ENCODE data around the gene LPCAT3.

The LPCAT3 gene

DNA sequence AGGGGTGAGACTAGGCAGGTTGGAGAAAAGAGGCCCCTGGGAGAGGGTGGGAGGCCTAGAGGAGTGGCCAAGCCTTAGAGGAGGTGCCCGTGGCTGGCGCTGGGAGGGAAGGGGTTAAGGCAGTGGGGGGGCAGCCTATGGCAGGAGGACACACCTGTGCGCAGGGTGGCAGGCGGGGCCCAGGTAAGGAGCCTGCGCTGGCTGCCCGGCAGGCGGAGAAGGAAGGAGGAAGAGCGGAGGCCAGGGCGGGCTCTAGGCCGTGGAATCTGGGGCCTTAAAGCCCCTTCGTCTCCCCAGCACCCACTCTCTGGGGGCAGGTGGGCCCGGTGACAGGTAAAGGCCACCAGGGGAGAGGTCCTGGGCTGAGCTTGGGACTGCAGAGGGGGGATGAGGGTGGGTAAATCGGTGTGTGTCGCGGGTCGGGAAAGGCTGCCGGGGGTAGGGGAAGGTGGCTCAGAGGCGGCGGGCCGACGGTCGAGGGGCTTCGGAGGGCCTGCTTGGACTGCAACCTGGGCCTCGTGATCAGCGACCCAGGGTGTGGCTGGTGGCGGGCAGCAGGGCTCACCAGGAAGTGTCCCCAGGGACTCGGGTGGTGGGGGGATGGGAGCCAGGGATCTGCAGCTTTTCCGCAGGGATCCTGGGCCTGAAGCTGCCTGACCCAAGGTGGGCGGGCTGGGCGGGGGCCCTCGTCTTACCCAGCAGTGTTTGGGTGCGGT is 55.1 kb downstream of the LPCAT3 start:
- DNase-seq = no peak

DNA sequence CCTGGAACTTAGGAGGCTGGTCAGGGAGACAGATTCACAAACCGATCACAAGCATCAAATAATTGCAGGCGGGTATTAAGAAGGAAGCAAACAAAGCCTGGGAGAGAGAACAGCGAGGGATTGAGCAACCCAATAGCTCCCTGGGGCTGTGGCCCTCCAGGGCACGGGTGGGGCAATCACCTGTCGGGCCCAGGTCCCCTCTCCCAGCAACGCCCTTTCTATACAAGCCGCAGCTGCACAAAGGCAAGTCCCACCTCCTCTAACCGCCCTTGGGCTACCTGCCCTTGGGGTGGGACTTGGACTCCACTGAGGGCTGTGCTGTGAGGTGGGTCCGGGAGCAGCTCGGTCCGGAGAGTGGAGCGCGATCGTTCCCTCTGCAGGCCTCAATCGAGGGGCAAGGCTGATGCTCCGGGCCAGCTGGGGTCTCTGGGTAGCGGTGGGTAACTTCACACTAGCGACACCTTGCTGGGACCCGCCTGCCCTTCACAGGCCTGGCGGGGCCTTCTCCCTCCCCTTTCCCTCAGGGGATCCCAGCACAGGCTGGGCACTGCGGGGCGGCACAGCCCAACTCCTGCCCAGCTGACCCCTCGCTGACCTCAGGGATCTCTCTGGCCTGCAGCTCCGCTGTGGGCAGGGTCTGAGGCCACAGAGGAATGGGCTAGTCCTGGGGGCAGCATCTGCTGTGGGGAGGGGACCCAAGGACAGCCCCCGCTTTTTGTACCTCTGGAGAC is 55.8 kb downstream of the LPCAT3 start:
- no peak for DNase-seq

DNA sequence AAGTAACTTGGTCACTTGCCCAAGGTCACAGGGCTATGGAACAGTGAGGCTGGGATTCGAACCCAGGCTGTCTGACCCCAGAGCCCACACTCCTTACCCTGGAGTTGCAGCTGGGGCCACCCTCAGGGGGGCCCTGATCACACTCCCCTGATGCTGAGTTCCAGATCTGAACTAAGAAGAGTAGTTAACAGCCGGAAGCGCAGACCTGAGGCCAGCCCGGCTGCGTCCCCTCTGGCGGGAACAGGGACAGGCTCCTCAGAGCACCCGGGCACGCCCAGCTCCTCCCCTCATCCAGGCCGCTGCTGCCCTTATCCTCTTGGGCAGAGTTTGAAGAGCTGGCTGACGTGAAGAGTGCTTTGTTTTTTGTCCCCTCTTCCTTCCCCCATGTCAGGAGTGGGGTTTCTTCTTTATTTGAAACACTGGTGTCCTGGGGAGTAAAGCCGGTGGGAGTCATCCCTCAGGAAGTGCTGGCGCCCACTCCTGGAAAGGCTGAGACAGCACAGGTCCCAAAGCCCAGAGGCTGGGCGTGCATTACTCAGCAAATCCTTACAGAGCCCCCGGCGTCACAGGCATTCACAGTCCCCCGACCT is 56.5 kb downstream of the LPCAT3 start:
- DNase-seq = peak in 4 of 14 donors; percentile 12 to 58 (median 18)

DNA sequence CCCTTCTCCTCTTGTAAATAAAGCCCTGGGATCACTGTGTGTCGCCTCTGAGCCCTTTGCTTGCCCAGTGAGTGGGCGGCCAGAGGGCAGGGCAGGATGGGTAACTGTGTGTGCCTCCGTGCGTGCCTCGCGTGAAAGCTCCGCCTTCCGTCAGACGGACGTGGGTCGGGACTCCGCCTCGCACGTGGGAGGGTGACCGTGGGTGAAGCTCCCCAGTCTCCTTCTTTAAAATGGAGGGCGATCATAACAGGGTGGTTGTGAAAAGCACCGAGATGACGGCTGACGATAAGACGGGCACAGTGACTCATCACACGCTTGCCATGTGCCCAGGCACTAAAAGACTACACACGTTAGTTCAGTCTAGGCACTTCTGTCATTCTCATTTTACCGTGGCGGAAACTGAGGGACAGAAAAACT is 57.0 kb downstream of the LPCAT3 start:
- DNase-seq = no peak

DNA sequence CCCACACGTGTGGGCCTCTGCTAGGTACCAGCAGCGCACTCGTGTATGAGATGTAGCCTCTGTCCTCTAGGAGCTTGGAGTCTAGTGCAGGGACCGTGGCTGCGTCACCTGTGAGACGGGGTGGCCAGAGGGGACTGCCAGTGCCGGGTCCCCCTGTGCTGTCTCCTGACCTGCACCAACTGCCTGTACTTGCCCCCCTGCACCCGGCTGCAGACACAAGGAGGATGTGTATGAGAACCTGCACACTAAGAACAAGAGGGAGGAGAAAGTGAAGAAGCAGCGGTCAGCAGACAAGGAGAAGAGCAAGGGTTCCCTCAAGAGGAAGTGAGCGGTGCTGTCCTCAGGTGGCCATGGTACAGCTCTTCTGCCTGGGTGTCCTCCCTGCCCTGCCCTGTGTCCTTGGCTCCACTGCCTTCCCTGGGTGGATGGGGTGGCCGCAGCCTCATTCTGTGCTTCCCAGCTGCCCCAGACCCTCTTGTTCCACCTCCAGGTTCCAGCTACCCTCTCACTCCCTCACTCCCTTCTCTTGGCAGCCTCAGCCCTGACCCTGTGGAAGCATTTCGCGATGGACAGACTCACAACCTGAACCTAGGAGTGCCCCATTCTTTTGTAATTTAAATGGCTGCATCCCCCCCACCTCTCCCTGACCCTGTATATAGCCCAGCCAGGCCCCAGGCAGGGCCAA is 57.5 kb downstream of the LPCAT3 start:
- DNase-seq = no peak

DNA sequence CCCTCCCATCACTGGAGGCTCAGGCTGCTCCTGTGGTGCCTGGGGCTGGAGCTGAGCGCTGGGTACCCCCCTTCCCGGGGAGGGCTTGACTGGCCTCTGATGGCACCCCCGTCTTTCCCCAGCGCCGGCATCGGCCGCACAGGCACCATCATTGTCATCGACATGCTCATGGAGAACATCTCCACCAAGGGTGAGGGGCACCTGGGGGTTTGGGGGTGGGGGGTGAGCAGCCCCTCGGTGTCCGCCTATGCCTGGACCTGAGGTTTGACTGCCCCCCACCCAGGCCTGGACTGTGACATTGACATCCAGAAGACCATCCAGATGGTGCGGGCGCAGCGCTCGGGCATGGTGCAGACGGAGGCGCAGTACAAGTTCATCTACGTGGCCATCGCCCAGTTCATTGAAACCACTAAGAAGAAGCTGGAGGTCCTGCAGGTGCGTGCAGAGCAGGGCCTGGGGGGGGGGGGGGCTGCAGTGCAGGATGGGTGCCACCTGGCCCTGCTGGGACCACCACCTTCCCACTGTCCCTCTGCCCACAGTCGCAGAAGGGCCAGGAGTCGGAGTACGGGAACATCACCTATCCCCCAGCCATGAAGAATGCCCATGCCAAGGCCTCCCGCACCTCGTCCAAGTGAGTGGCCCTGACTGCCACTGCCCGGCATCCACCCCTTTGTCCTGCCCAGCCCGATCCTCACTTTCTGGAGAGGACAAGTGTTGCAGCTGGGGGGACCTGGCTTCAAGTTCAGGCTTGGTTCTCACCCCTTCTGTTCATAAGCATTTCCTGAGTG is 58.3 kb downstream of the LPCAT3 start:
- no peak for DNase-seq

DNA sequence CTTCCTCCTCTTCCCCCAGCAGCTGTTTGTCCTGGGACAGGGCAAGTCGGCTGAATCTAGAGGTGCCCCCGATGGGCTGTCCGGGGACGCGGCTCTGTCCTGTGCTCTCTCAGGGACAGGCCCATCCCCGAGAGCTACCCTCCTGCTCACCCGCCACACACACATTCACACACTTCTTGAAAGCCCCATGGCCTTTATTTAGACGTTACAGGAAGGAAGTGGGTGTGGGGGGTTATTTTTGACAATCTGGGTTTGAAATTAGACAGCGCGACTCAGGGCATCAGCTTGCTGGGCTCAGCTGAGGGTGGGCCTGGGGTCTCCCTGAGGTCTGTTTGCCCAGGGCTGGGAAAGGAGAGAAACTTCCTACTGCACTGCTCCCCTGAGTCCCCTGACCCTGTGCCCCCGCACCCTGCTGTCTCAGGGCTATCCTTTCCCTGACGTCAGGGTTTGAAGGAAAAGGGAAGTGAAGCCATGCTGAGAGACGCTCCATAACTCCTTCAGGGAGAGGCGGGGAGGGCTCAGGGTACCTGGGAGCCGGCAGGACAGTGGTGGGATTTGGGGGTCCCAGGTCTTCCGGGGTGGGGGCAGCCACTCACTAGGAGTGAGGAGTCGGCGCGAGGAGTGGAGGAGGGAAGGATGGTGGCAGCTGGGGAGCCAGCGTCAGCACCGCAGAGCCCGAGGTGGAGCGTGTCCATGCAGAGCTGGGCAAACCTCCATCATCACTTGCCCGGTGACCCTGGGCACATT is 59.0 kb downstream of the LPCAT3 start:
- peak in 4 of 14 donors; percentile 41 to 59 (median 44) for DNase-seq

DNA sequence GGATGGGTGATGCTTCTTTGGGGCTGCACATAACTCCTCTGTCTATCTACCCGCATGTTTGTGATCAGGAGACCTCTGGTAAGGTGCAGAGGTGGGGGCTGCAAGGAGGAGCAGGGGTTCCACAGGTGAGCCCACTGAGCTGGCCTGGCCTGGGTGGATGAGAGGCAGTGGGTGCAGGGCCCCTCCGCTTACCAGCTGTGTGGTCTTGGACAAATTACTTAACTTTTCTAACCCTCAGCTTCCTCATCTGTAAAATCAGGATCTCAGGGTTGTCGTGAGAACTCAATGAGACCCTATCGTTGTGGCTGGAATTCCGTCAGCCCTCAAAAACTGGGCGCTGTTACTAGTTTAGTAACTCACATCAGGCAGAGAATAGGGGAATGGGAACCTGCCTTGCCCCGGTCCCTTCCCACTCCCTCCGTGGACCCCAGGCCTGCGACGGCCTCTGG is 59.6 kb downstream of the LPCAT3 start:
- no peak for DNase-seq

DNA sequence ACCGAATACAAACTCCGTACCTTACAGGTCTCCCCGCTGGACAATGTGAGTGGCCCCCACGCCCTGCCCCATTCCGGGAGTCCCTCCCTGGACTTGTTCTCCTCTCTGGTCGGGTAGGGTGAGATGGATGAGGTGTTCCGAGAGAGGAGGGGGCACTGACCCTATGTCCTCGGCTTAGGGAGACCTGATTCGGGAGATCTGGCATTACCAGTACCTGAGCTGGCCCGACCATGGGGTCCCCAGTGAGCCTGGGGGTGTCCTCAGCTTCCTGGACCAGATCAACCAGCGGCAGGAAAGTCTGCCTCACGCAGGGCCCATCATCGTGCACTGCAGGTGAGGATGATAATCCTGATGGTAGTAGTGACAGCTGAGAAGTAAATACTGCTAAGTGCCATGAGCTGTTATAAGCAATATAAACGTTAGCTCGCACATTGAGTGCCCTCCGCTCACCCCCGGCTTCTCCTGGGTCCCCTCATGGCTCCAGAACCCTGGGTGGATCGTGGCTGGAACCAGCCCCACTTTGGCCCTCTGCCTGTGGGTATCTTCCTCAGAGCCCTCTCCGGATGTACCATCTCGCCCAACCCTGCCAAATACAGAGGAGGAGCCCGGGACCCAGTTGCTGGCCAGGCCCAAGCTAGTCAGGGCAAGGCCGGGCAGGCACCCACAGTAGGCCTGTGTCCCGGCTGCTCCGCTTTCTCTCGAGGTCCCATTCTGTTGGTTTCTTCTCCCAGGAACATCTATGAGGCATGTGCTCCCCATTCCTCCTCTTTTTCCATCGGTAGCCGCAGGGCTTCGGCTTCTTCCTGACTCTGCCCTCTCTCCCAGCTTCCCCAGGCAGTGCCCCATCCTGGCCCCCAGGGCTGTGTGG is 60.3 kb downstream of the LPCAT3 start:
- no peak for DNase-seq

DNA sequence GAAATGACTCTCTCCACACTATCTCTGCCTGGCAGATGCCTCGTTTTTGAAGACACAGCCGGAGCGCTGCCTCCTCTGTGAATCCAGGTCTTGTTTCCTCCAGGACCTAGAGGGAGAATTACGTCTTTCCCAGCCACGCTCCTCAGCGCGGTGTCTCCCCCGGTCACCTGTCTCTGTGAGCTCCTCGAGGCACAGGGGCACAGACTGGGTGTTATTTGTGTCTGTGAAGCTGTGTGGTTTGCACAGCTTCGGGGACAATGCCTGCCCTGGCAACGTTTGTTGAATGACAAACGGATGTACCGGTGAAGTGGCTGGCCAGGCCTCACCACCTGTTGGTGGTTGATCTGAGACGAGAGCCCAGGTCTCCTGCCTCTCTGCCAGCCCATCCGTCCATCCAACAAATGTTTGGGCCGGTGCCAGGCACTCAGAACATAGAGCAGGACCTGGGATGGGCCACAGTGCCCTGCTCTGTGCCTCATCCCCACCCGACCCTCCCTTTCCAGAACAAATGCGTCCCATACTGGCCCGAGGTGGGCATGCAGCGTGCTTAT is 61.0 kb downstream of the LPCAT3 start:
- no peak for DNase-seq

DNA sequence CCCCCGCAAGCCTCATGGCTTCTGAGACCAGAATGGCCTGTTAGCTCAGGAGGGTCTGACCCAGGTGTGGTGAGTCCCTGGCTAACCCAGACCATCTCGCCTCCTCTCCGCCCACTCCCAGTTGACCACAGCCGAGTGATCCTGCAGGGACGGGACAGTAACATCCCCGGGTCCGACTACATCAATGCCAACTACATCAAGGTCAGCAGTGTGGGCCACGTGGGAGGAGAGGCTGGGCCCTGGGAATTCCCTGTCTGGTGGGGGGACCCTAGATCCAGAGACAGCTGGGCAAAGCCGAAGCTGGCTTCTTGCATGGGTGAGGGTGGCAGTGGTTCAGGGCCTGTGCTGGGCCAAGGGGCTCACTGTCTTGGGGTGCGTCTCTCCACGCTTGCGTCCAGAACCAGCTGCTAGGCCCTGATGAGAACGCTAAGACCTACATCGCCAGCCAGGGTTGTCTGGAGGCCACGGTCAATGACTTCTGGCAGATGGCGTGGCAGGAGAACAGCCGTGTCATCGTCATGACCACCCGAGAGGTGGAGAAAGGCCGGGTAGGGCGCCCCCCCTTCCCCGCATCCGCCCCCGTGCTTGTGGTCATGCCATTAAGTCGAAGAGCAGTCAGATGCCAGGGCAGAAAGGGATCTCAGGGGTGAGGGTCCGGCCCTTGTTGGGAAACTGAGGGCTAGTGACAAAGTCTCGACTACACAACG is 62.1 kb downstream of the LPCAT3 start:
- no peak for DNase-seq

DNA sequence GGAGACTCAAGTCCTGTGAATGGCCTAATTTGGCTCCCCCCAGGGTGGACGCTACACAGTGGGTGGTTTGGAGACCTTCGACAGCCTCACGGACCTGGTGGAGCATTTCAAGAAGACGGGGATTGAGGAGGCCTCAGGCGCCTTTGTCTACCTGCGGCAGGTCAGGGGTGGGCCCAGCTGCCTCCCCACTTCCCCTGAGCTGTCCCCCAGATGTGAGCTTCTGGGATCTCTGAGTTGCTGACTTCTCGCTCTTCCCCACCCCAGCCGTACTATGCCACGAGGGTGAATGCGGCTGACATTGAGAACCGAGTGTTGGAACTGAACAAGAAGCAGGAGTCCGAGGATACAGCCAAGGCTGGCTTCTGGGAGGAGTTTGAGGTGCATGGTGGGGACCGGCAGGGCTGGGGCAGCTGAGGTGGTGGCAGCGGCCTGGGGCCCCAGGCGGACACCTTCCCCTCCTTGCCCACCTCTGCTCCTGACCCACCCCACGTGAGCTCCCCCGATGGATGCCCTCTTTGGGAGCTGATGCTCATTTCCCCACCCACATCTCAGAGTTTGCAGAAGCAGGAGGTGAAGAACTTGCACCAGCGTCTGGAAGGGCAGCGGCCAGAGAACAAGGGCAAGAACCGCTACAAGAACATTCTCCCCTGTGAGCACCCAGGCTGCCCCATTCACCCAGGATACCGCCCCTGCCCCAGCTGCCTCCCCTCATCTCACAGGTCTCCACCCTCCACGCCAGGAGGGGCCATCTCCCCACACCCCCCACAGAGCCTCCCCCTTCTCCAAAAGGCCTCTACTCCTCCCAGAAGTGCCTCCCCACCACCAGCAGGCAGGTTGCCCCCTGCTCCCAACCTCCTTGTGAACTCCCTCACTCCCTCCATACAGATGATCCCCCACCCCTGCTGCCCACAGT is 62.9 kb downstream of the LPCAT3 start:
- DNase-seq = no peak

DNA sequence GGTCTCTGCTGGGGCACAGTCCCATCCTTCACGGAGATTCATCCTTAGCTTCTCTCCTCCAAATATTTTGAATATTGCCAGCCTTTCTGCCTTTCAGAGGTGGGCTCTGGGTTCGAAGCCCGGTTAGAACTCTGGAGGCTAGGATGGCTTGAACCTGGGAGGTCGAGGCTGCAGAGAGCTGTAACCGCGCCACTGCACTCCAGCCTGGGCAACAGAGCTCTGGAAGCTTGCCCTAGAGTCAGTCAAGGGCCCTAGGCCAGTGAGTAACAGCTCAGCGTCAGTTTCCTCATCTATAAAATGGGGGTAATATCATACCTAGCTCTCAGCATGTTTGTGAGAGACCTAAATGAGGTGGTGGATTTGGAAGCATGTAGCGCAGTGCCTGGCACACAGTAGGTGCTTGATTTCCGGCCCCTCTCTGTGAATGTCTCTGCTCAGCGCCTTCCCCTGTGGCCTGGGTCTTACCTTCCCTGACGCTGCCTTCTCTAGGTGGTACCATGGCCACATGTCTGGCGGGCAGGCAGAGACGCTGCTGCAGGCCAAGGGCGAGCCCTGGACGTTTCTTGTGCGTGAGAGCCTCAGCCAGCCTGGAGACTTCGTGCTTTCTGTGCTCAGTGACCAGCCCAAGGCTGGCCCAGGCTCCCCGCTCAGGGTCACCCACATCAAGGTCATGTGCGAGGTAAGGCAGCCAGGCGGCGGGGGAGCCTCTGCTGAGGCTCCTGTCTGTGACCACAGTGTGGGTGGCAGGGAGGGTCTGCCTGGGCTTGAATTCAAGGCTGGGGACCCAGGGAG is 63.8 kb downstream of the LPCAT3 start:
- no peak for DNase-seq

DNA sequence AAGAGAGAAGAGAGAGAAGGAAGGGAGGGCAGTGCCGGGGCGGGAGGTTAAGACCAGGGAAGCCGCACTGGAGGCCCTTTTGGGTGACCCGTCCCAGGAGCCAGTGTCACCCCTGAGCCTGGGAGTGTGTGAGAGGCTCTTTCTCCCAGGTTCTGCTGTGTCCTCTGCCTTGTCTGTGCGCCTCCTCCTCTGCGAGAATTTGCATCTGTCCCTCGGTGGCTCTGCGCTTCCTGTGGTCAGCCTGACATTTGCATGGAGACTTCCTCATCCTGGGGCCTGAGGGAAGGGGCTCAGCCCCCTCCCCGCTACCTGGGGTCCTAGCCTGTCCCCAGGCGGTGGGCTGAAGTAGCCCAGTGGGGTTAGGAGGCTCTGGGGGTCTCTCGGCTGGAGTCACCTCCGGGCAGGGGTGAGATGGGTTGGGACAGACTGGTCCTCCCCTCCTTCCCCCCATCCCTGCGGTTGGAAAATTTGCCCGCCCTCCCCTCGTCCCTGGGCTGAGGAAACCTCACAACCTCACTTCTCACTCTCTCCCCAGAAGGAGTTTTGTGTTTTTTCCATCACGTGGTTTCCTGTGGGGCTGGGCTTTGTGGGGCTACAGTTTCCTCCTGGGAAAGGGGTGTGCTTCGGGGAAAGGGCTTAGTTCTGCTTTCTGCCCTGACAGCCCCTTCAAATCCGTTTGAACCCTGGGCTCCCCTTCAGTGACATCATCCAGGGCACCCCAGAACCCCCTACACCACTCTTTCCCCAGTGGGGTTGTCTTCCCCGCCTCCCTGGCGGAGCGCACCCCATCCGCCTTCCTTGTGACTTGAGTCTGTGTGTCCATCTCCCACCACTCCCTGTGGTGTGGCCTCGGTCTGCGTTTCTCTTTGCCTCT is 64.6 kb downstream of the LPCAT3 start:
- DNase-seq = peak in 9 of 14 donors; percentile 31 to 75 (median 62)

DNA sequence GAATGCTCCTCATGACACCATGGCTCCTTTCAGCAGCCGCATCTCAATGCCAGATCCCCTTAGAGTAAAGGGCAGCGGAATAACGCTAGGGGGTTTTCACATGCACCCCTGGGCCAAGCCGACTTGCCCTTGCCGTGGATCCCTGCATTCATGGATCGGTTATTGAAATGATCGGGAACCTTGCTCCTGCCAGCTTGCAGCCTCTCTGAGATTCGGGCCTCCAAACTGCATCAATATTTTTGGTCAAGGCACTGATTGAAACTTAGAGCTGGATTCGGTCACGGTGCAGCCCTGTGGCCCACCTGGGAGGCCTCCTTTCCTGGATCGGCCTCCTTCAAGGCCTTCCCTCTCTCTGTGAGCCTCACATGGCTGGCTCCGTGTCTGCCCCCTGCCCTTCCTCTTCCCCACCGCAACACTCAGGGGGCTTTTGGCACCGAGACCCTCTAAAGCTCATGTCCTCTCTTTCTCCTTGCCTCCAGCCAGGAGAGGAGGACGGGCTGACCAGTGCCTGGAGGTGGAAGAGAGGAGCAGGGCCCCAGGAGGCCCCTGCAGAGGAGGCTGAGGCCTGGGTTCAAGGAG is 65.3 kb downstream of the LPCAT3 start:
- no peak for DNase-seq

Measured in C1 segment of cervical spinal cord (tissue), 14 donors.